ENCODE results near the gene KCNJ5.

DNA sequence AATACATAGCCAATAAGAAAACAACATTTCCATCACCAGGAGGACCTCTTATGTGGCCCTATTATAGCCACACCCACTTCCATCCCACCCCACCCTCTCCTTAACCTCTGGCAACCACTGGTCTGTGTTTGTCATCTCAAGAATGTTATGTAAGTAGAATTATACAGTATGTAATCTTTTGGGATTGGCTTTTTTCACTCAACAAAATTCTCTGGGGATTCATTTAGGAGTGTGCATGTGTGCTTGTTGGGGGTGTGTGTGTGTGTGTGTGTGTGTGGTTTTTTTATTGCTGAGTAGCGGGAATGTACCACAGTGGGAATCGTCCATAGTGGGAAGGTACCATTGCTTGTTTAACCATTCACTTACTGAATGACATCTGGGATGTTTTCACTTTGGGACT, 5.2 kb downstream of the KCNJ5 start:
- TF ChIP-seq, protein P1, sequence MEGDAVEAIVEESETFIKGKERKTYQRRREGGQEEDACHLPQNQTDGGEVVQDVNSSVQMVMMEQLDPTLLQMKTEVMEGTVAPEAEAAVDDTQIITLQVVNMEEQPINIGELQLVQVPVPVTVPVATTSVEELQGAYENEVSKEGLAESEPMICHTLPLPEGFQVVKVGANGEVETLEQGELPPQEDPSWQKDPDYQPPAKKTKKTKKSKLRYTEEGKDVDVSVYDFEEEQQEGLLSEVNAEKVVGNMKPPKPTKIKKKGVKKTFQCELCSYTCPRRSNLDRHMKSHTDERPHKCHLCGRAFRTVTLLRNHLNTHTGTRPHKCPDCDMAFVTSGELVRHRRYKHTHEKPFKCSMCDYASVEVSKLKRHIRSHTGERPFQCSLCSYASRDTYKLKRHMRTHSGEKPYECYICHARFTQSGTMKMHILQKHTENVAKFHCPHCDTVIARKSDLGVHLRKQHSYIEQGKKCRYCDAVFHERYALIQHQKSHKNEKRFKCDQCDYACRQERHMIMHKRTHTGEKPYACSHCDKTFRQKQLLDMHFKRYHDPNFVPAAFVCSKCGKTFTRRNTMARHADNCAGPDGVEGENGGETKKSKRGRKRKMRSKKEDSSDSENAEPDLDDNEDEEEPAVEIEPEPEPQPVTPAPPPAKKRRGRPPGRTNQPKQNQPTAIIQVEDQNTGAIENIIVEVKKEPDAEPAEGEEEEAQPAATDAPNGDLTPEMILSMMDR (IDR thresholded peaks at IDR 0.05; ENCODE audit: low read depth, low read length, poor library complexity, severe bottlenecking): no peak
- no peak for TF ChIP-seq EZH2phosphoT487 (IDR thresholded peaks at IDR 0.05; ENCODE audit: borderline replicate concordance, low read length)

Data from DOHH2 (cell line).